ENCODE data around the gene DNAJC18.
A peak's percentile ranks its signal among the peaks of the same experiment; 100 is the strongest.
"Not testable (repeated sequence)": the region's sequence is repeated elsewhere in the genome, so short reads cannot be mapped to it uniquely, and the experiment has no call there.

Gene DNAJC18

DNA sequence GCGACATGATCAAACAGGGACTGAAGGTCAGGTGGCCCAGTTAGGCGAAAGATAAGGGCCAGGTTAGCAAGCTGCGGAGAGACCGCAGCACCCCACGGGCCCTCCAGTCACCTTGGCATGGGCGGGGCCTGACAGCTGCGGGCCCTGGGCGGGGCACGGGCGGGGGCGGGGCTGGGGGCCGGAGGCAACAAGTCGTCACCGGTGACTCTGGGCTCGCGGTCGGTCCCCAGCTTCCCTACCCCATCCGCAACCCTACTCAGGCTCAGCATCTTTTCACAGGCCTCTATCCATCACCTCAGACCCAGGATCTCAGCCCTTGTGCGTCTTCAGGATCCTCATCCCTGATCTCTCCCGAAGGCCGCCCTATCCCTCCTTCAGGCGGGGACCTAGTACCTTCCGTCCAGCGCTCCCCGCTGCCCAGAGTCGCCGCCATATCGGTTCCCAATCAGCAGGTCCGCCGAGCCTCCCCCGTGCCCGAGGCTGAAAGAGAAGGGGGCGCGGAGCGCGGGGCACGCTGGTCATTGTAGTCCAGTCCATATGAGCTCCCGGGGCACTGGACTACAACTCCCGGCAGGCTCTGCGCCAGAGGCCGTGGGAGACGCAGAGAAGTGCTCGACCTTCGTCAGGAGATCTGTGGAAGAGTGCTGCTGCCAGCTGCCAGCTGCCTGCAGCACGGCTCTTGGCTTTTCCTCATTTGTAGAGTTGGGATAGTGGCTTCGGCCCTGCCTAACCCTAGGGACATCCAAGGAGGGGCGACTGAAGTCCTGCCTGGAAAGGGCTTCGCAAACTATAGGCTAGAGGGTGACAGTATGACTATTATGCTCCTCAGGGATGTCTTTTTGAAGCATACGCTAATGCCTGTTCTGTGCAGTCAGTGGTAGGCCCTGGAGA is at the start of gene DNAJC18:
Gene DNAJC18 (minus strand): TSS at position 513 of the 891 bp plus-strand sequence. CDS start 80 bp downstream, at position 433.
- TF ChIP-seq, protein P1, sequence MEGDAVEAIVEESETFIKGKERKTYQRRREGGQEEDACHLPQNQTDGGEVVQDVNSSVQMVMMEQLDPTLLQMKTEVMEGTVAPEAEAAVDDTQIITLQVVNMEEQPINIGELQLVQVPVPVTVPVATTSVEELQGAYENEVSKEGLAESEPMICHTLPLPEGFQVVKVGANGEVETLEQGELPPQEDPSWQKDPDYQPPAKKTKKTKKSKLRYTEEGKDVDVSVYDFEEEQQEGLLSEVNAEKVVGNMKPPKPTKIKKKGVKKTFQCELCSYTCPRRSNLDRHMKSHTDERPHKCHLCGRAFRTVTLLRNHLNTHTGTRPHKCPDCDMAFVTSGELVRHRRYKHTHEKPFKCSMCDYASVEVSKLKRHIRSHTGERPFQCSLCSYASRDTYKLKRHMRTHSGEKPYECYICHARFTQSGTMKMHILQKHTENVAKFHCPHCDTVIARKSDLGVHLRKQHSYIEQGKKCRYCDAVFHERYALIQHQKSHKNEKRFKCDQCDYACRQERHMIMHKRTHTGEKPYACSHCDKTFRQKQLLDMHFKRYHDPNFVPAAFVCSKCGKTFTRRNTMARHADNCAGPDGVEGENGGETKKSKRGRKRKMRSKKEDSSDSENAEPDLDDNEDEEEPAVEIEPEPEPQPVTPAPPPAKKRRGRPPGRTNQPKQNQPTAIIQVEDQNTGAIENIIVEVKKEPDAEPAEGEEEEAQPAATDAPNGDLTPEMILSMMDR (IDR thresholded peaks at IDR 0.05; ENCODE audit: low read depth, low read length): no peak

DNA sequence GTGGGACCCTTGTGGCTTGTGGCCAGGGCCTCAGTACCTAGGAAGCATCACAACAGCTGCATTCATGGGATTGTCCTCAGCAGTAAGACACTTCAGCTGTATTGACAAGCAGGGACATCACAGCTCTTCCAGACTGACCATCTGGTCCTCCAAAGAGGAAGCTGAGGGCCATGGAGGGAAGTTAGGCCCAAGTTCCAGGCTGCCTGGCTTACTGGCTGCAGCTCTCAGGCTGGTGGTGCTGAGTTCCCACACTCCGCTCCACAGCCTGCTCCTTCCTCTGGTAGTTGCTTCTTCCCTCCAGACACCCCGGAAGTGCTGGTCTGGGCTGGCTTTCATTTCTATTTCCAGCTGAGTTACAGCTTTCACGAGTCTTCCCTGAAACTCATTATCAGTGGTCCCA is 48.9 kb upstream of the DNAJC18 start:
- TF ChIP-seq, protein P1 (IDR thresholded peaks at IDR 0.05; ENCODE audit: low read depth, low read length): no peak
- no peak overlapping the region for H3K4me3 ChIP-seq (ENCODE audit: low read depth, low read length)

More for the DNA sequence above, at the start of gene DNAJC18:
- H3K4me3 ChIP-seq (ENCODE audit: low read depth, low read length): peak within 1 kb of the TSS; percentile 83

DNA sequence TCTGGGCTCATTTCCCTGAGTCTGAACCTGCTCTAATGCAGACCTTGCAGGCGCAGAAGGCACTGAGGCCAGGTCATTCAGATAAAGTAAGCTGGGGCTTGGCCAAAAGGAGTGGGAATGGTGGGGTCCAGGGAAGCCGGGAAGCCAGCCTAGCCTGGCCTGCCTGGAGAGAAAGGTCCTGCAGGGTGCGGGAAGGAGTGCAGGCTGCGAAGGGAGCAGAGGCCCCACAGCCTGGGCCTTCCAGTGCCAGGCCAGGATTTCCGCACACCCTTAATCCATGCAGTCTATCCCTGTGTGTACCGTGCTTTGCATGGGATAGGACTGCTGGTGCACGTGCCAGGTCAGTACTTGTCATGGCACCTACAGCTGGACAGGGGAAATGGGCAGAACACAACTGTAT is 46.9 kb upstream of the DNAJC18 start:
- TF ChIP-seq, protein P1 (IDR thresholded peaks at IDR 0.05; ENCODE audit: low read depth, low read length): no peak
- H3K4me3 ChIP-seq (ENCODE audit: low read depth, low read length): no peak overlapping the region

- H3K4me3 ChIP-seq (ENCODE audit: low read depth, low read length): peak overlapping the region; percentile 80
Observed at GRCh38 chr5:139482890-139483208, 43.5 kb upstream of the DNAJC18 start.

DNA sequence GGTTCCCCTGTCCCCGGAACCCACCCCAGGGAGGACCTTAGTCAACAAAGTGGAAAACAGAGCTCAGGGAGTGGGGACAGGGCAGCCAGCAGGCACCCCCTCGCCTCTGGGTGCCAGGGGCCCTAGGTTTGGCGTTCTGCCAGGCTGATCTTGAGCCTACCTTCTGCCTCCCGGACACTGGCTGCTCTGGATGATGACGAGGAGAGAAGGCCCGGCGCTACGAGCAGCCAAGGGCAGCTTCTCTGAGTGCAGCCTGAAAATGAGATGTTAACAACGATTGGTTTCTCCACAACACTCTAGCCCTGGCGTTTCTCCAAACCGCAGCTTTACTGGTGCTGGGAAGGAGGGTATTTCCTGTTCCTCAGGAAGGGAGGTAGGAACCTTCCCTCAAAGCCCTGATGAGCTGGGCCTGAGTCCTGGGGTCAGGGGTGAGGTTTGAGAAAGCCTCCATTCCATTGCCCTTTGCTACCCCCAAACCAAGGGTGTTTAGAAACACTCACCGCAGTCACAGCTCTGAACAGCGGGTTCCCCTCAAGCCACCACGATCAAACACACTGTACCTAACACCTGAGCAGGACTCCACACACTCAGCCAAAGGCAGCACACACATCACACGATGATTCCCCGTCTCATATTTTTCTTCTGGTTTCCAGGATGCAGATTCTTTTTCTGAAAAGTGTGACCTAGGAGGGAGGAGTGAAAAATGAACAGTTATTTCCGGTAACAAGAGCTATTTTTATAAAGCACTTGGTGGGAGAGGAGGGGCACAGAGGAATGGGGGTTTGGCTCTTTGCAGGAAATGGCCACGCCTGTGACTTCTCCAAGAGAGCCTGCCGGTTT is 42.9 kb upstream of the DNAJC18 start, which contains the start of gene STING1:
Gene STING1 (minus strand): TSS at position 709 of the 840 bp plus-strand sequence. CDS start 1,054 bp downstream, outside the sequence.
- H3K4me3 ChIP-seq (ENCODE audit: low read depth, low read length): peak within 1 kb of the TSS; percentile 80
- TF ChIP-seq, protein P1 (IDR thresholded peaks at IDR 0.05; ENCODE audit: low read depth, low read length): no peak

GRCh38 chr5:139481580-139482049 is 42.3 kb upstream of the DNAJC18 start:
- peak overlapping the region; percentile 80 for H3K4me3 ChIP-seq (ENCODE audit: low read depth, low read length)
- TF ChIP-seq, protein P1 (IDR thresholded peaks at IDR 0.05; ENCODE audit: low read depth, low read length): peak; percentile 32

- peak overlapping the region; percentile 80 for H3K4me3 ChIP-seq (ENCODE audit: low read depth, low read length)
- TF ChIP-seq, protein P1 (IDR thresholded peaks at IDR 0.05; ENCODE audit: low read depth, low read length): no peak
Observed at GRCh38 chr5:139481122-139481533, 41.8 kb upstream of the DNAJC18 start.

GRCh38 chr5:139479729-139480128 is 40.4 kb upstream of the DNAJC18 start:
- not testable (repeated sequence) for H3K4me3 ChIP-seq (ENCODE audit: low read depth, low read length)

DNA sequence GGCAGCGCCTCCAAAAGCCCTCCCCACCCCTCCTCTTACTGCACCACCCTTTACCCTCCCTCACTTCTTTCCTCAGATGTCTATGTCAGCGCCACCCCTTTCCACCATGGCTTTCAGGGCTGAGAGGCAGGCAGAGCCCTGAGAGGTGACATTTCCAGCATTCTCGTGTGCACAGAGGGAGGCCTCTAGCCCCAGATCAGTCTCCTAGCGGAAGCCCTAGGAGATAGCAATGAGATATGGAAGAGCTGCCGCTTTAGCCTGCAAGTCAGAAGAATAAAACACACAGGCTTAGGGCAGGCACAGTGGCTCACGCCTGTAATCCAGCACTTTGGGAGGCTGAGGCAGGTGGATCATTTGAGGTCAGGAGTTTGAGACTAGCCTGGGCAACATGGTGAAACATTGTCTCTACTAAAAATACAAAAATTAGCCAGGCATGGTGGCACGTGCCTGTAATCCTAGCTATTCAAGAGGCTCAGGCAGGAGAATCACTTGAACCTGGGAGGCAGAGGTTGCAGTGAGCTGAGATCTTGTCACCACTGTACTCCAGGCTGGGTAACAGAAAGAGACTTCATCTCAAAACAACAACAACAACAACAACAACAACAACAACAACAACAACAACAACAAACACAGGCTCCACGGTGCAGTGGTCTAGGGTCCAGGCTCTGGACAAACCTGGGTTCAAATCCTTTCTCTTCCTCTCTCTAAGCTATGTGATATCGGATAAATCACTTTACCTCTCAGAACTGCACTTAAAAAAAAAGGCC is 39.5 kb upstream of the DNAJC18 start:
- H3K4me3 ChIP-seq (ENCODE audit: low read depth, low read length): not testable (repeated sequence)

Data from WI38 (cell line).